ENCODE measurements around the gene CRNKL1. TPM values are rescaled to one million over a fixed set of nuclear protein-coding genes. Genes with fewer than 3 reads are reported as not detected.

Gene CRNKL1
- total and polyA plus RNA-seq, 2 donors (not counting 1 experiment from before 2014, with no cell fraction given) = 19.2 to 32.7 TPM

- peak overlapping the region in 1 of 4 experiments; percentile 9 for H3K4me3 ChIP-seq (replicated peaks in 1 of 4; ENCODE audit: control extremely low read depth in 1 of 4, insufficient read depth in 1 of 4, low read depth in 3 of 4, low read length in 4 of 4)
- DNase-seq (ENCODE audit: low read depth in 2 of 2) = peak in 1 of 2 donors; percentile 85
- no peaks in the 10 kb centered on the region for H4K20me1 ChIP-seq (ENCODE audit: control insufficient read depth, extremely low read depth, insufficient read depth, low read length)
- no peaks in the 10 kb centered on the region for H3K9me3 ChIP-seq (ENCODE audit: control insufficient read depth, insufficient read depth, low read depth, low read length)
- peak overlapping the region; percentile 6 for H3K27ac ChIP-seq (ENCODE audit: insufficient read depth, low read length)
- no peak overlapping the region for H3K4me2 ChIP-seq (ENCODE audit: extremely low read depth, insufficient read depth, low read length)
- H3K79me2 ChIP-seq (ENCODE audit: control insufficient read depth, insufficient read depth, low read length) = no peaks in the 10 kb centered on the region
- no peak overlapping the region for H2AFZ ChIP-seq (ENCODE audit: low read length)
- H3K36me3 ChIP-seq (ENCODE audit: control insufficient read depth, insufficient read depth, low read length) = peaks cover 13% of the 10 kb centered on the region
- H3K27me3 ChIP-seq (ENCODE audit: control insufficient read depth, insufficient read depth, low read length) = no peaks in the 10 kb centered on the region
- no peak overlapping the region for H3K9ac ChIP-seq (ENCODE audit: insufficient read depth, low read length)
- peaks cover 13% of the 10 kb centered on the region for H3K4me1 ChIP-seq (ENCODE audit: control insufficient read depth, extremely low read depth, insufficient read depth, low read length)
- TF ChIP-seq EZH2 (IDR thresholded peaks at IDR 0.05; ENCODE audit: low read length, missing control alignments) (no peak), CTCF (conservative IDR thresholded peaks at IDR 0.05 in 1 of 2, IDR thresholded peaks at IDR 0.05 in 1 of 2; ENCODE audit: low read depth in 1 of 2, low read length in 2 of 2) (no peak)
Observed at GRCh38 chr20:20002101-20002998, 49.9 kb downstream of the CRNKL1 start.

- DNase-seq (ENCODE audit: low read depth in 2 of 2) = no peak
- H3K36me3 ChIP-seq (ENCODE audit: control insufficient read depth, insufficient read depth, low read length) = peaks cover 17% of the 10 kb centered on the region
- H3K4me2 ChIP-seq (ENCODE audit: extremely low read depth, insufficient read depth, low read length) = no peak overlapping the region
- peaks cover 9% of the 10 kb centered on the region for H3K79me2 ChIP-seq (ENCODE audit: control insufficient read depth, insufficient read depth, low read length)
- no peak overlapping the region for H3K27ac ChIP-seq (ENCODE audit: insufficient read depth, low read length)
- H4K20me1 ChIP-seq (ENCODE audit: control insufficient read depth, extremely low read depth, insufficient read depth, low read length) = no peaks in the 10 kb centered on the region
- no peaks in the 10 kb centered on the region for H3K9me3 ChIP-seq (ENCODE audit: control insufficient read depth, insufficient read depth, low read depth, low read length)
- H3K4me1 ChIP-seq (ENCODE audit: control insufficient read depth, extremely low read depth, insufficient read depth, low read length) = peaks cover 13% of the 10 kb centered on the region
- no peak overlapping the region for H3K4me3 ChIP-seq (replicated peaks in 1 of 4; ENCODE audit: control extremely low read depth in 1 of 4, insufficient read depth in 1 of 4, low read depth in 3 of 4, low read length in 4 of 4)
- H3K9ac ChIP-seq (ENCODE audit: insufficient read depth, low read length) = no peak overlapping the region
- H2AFZ ChIP-seq (ENCODE audit: low read length) = no peak overlapping the region
- H3K27me3 ChIP-seq (ENCODE audit: control insufficient read depth, insufficient read depth, low read length) = no peaks in the 10 kb centered on the region
- TF ChIP-seq EZH2 (IDR thresholded peaks at IDR 0.05; ENCODE audit: low read length, missing control alignments) (no peak), CTCF (conservative IDR thresholded peaks at IDR 0.05 in 1 of 2, IDR thresholded peaks at IDR 0.05 in 1 of 2; ENCODE audit: low read depth in 1 of 2, low read length in 2 of 2) (no peak)
Observed at GRCh38 chr20:20000211-20000968, 51.9 kb downstream of the CRNKL1 start.
